Kidney (tissue), 14 donors: ENCODE measurements around the gene C16orf78. TPM values are rescaled to one million over a fixed set of nuclear protein-coding genes. Genes with fewer than 3 reads are reported as not detected.

ENCODE experiments used
- DNase-seq, 5 donors: peaks; one replicate each; pipeline ENCODE4 v3.0.0-alpha.2; 2013 to 2020
- FAIRE-seq: peaks from 2 replicates; lab custom pipeline; 2012; peaks lifted over from hg19 to GRCh38; lab: Jason Lieb, UNC
- H3K27ac ChIP-seq, 2 donors: one replicate each; pipeline ENCODE4 v1.7.0; 2013; ENCODE audit warnings: low read depth in 2 of 2, low read length in 2 of 2, inconsistent platforms in 1 of 2
- H3K27me3 ChIP-seq: one replicate; pipeline ENCODE4 v1.7.1; 2013; ENCODE audit warnings: low read length, inconsistent platforms; ENCODE audit not compliant: control insufficient read depth, insufficient read depth
- H3K36me3 ChIP-seq, 3 donors: one replicate each; pipeline versions ENCODE4 v1.7.0 to v1.7.1; 2013; ENCODE audit warnings: low read length in 3 of 3, control low read depth in 1 of 3, inconsistent platforms in 1 of 3; ENCODE audit not compliant: insufficient read depth in 3 of 3, control insufficient read depth in 2 of 3
- H3K4me1 ChIP-seq, 3 donors: one replicate each; pipeline versions ENCODE4 v1.7.0 to v1.7.1; 2013; ENCODE audit warnings: low read length in 3 of 3, inconsistent platforms in 1 of 3, low read depth in 1 of 3; ENCODE audit not compliant: control insufficient read depth in 2 of 3, insufficient read depth in 2 of 3
- H3K4me3 ChIP-seq, 3 donors: one replicate each; pipeline versions ENCODE4 v1.7.0 to v1.8.1; 2013; ENCODE audit warnings: low read length in 3 of 3, control low read depth in 1 of 3, inconsistent platforms in 1 of 3
- H3K9ac ChIP-seq, 3 donors: one replicate each; pipeline versions ENCODE4 v1.7.0 to v1.7.1; 2013; ENCODE audit warnings: low read length in 3 of 3, control low read depth in 1 of 3, inconsistent platforms in 1 of 3
- H3K9me3 ChIP-seq, 3 donors: one replicate each; pipeline versions ENCODE4 v1.7.0 to v1.7.1; 2013; ENCODE audit warnings: low read length in 3 of 3, control low read depth in 1 of 3, inconsistent platforms in 1 of 3; ENCODE audit not compliant: control insufficient read depth in 2 of 3, insufficient read depth in 1 of 3
- intact Hi-C: fragments of 100-400 bp; cut with DNase I; formaldehyde crosslinking; loops from one replicate; pipeline ENCODE4 v1.11.1; 2022
- polyA plus RNA-seq: library from polyadenylated mRNA; stranded (reverse); fragments of 350-450 nt; fragmentation: Illumina TruSeq; extraction: RNeasy Lipid Tissue Mini Kit (QIAGEN cat#74804); gene quantifications from one replicate; pipeline ENCODE4 v1.2.3, GENCODE V29; 2014; ENCODE audit warnings: low read depth, low replicate concordance; ENCODE audit not compliant: insufficient read depth
- total RNA-seq: library from RNA; stranded (reverse); fragmentation: NEBNext Ultra II Directional; extraction: Animal tissue kit (Norgen Biotek cat#: 25700); gene quantifications from one replicate; pipeline ENCODE4 v1.2.1, GENCODE V29; 2021
- TF ChIP-seq, protein P1 (sequence below): IDR thresholded peaks from 3 replicates; pipeline ENCODE4 v1.5.1; 2012; ENCODE audit warnings: mild to moderate bottlenecking, moderate library complexity, borderline replicate concordance; ENCODE audit not compliant: insufficient read depth; ENCODE audit errors: extremely low read depth
- donor health status: control.
- donor health status: control.
- donor health status: control.
- donor health status: control.
- donor health status: control.
- donor health status: DM: yes; HTN: yes; CAD: no.
- donor health status: Normal renal cell carcinoma (clear cell type).

C16orf78 gene
- total and polyA plus RNA-seq, 2 donors from 2014 or later: not detected

DNA sequence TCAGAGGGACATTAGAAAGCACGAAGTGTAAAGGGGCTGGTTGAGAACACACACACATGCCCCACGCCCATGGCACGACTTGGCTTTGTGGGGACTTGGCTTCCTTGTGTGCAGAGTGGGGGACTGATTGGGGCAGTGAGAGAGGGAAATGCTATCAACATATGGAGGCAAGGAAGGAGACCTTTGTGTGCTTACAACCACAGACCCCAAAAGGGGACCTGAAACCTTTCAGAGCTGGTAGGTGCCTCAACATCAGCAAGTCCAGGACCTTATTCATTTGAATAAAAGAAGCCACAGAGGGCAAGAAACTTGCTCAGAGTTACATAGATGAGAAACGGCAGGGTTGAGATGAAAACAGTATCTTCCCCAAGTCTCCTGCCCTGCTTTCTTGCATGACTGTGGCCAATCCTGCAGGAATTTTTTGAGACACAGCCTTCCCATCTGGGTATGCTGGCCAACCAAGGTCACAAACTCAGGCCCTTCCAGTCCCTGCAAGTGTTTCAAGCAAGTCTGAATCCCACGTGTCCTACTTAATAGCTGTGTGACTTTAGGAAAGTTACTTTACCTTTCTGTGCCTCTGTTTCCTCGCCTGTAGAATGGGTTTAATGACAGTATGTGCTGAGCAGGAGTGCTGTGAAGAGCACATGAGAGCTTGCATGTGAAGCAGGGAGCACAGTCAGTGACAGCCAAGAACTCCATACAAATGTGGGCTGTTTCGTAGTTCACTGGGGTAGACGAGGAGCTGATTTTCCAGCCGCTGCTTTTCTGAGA is 26.2 kb downstream of the C16orf78 start:
- Histone ChIP-seq H3K27ac (no peak overlapping the region), H3K9me3 (no peaks in the 10 kb centered on the region), H3K4me1 (no peaks in the 10 kb centered on the region), H3K4me3 (no peak overlapping the region), H3K9ac (no peak overlapping the region), H3K27me3 (no peaks in the 10 kb centered on the region), H3K36me3 (no peaks in the 10 kb centered on the region)
- no peak for DNase-seq
- intact Hi-C loops: no loop called here
- FAIRE-seq: no peak
- TF ChIP-seq, protein P1, sequence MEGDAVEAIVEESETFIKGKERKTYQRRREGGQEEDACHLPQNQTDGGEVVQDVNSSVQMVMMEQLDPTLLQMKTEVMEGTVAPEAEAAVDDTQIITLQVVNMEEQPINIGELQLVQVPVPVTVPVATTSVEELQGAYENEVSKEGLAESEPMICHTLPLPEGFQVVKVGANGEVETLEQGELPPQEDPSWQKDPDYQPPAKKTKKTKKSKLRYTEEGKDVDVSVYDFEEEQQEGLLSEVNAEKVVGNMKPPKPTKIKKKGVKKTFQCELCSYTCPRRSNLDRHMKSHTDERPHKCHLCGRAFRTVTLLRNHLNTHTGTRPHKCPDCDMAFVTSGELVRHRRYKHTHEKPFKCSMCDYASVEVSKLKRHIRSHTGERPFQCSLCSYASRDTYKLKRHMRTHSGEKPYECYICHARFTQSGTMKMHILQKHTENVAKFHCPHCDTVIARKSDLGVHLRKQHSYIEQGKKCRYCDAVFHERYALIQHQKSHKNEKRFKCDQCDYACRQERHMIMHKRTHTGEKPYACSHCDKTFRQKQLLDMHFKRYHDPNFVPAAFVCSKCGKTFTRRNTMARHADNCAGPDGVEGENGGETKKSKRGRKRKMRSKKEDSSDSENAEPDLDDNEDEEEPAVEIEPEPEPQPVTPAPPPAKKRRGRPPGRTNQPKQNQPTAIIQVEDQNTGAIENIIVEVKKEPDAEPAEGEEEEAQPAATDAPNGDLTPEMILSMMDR: no peak

DNA sequence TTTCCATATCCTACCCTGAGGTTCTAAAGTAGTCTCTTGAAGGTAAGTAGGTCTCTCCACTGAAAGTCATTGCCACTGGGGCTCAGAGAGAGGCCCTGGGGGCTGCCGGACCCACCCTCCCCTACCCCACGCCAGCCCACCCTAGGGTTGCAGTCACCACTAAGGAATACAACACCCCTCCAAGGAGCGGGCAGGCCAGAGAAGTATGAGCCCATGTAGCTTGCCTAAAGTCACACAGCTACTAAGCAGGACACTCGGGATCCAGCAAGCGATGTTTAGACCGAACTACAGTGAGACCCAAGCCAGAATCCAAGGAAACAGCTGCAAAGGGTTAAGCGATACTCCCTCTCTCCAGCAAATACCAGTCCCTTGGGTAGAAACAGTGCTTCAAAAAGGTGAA is 27.0 kb downstream of the C16orf78 start:
- DNase-seq: no peak
- intact Hi-C loops: no loop called here
- no peaks in the 10 kb centered on the region for H3K36me3 ChIP-seq

DNA sequence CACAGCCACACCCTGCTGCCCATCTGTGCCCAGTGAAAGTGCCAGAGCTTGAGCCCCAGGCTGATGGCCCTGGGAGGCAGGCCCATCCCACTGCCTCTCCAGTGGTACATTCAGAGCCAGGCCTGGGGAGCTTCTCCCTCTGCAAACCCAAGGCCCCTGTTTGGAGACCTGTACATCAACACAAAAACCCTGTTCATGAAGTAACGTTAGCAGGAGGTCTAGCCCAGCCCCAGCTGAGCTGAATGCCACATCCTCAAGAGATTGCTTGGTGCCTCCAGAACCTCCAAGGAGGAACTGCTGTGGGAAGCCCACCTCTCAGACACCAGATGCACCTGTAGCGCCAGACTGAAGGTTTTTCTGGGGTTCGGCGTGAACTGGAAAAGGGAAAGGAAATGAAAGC is 31.5 kb downstream of the C16orf78 start:
- no peak for FAIRE-seq
- DNase-seq: no peak
- no peaks in the 10 kb centered on the region for H3K9me3 ChIP-seq

More for the DNA sequence above, 27.0 kb downstream of the C16orf78 start:
- Histone ChIP-seq H3K9me3 (no peaks in the 10 kb centered on the region), H3K4me3 (no peak overlapping the region), H3K9ac (no peak overlapping the region), H3K27ac (no peak overlapping the region), H3K4me1 (no peaks in the 10 kb centered on the region), H3K27me3 (no peaks in the 10 kb centered on the region)
- no peak for FAIRE-seq
- TF ChIP-seq, protein P1: no peak

More for the DNA sequence above, 31.5 kb downstream of the C16orf78 start:
- no peak overlapping the region for H3K4me3 ChIP-seq
- TF ChIP-seq, protein P1: no peak
- no peak overlapping the region for H3K9ac ChIP-seq
- no peaks in the 10 kb centered on the region for H3K27me3 ChIP-seq
- peaks cover 0 to 2% (median 0%) of the 10 kb centered on the region in 3 donors for H3K4me1 ChIP-seq
- intact Hi-C loops: no loop called here
- H3K27ac ChIP-seq: no peak overlapping the region
- H3K36me3 ChIP-seq: no peaks in the 10 kb centered on the region
